ENCODE results near the gene RPS6KB2.

DNA sequence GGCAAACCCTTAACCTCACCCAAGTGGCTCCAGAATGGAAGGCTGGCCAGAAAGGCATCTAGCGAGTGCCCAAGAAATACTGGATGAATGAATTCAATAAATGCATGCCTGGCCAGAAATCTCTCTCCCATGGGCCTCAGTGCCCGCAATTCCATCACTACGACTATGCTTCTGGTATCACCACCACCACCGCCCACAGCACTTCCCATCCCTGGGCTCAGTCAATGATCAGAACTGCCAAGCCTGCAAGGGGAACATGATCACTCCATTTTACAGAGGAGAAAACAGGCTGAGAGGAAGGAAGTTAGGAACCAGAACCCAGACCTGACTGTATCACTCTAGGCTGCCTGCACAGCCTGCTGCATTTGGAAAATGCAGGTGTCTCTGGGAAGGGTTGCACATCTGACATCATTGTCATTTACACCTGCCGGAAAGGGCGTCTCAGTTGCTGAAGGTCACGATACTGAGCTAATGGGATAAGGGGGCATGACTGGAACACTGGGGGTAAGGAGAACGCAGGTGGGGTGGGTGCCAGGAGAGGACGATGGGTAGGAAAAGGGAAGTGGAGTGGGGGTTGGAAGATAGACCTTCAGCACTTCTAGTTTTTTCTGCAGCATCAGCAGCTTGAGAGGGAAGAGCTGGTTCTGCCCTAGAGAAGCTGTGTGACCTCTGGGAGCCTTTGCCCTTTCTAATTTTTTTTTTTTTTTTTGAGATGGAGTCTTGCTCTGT, 21.0 kb downstream of the RPS6KB2 start:
- TF ChIP-seq, protein P1, sequence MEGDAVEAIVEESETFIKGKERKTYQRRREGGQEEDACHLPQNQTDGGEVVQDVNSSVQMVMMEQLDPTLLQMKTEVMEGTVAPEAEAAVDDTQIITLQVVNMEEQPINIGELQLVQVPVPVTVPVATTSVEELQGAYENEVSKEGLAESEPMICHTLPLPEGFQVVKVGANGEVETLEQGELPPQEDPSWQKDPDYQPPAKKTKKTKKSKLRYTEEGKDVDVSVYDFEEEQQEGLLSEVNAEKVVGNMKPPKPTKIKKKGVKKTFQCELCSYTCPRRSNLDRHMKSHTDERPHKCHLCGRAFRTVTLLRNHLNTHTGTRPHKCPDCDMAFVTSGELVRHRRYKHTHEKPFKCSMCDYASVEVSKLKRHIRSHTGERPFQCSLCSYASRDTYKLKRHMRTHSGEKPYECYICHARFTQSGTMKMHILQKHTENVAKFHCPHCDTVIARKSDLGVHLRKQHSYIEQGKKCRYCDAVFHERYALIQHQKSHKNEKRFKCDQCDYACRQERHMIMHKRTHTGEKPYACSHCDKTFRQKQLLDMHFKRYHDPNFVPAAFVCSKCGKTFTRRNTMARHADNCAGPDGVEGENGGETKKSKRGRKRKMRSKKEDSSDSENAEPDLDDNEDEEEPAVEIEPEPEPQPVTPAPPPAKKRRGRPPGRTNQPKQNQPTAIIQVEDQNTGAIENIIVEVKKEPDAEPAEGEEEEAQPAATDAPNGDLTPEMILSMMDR (IDR thresholded peaks at IDR 0.05; ENCODE audit: low read depth, low read length), result no peak
- TF ChIP-seq, protein P2, sequence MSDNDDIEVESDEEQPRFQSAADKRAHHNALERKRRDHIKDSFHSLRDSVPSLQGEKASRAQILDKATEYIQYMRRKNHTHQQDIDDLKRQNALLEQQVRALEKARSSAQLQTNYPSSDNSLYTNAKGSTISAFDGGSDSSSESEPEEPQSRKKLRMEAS (IDR thresholded peaks at IDR 0.05; ENCODE audit: low read depth, low read length), result no peak
- TF ChIP-seq MYC (IDR thresholded peaks at IDR 0.05; ENCODE audit: low read depth, low read length), result no peak
- no peak for TF ChIP-seq POLR2A (IDR thresholded peaks at IDR 0.05; ENCODE audit: extremely low read depth, insufficient read length)

Data from NB4 (cell line).